Inflammatory macrophage treated with lipopolysaccharide for 1 hour (primary cell): ENCODE data around the gene GALNT12.

Experiments used
- DNase-seq, 2 donors: peaks; one replicate each; pipeline ENCODE4 v3.0.0-alpha.2; 2020 to 2022

GALNT12 gene

DNA sequence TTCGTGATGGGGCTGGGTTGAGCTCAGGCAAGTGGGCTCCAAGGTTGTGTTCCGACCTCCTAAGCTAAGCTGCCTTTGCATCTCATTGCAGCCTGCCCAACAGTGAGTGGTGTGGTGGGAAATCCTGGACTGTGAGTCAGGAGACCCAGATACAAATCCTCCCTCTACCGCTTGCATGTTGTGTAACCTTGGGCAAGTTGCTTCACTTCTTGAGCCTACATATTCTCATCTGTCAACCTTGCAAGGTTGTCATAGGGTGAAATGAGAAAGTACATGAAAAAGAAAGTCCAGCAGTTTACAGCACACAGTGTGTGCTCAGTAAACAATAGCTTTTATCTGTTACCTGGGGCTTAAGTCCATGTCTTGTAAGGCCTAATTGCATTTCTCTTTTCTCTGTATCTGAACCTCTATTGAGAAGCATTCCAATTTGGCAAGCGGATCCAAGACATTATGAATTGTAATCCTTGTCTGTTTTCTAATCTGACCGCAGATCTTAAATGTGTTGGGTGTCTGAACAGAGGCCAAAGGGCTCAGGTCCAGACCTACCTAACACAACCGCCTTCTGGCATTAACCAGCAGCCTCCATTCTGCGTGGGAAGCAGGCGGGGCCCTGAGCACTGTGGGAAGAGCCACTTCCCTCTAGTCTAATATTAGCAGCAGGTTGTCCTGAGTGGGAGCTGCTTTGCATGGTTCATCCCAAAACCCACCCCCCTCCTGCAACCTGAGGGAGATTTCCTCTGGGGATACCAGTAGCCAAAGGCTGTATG is 1.8 kb upstream of the GALNT12 start:
- DNase-seq, result peak; percentile 80 to 93

DNA sequence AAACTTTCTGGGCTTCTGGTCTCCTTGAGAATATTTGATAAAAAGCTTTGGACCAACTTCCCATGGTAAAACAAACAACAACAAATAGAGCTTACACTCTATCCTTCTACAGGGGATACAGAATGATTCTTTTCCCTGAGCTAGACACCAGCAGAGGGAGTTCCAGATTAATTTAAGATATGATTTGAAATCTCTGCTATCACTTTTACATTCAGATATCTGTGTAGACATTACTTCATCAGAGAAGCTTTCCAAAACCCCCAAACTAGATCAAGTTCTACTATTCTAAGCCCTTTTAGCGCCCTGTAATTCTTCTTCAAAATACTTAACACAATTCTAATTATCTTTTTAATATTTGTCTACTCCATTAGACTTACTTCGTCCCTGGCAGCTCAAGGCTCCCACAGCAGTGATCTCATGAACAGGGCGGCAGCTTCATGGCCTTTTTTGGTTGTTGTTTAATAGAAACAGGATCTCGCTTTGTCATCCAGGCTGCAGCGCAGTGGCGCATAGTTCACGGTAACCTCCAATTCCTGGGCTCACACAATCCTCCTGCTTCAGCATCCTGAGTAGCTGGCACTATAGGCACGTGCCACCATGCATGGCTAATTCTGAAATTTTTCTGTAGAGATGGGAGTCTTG is 955 bp upstream of the GALNT12 start:
- peak in 1 of 2 donors; percentile 62 for DNase-seq

DNA sequence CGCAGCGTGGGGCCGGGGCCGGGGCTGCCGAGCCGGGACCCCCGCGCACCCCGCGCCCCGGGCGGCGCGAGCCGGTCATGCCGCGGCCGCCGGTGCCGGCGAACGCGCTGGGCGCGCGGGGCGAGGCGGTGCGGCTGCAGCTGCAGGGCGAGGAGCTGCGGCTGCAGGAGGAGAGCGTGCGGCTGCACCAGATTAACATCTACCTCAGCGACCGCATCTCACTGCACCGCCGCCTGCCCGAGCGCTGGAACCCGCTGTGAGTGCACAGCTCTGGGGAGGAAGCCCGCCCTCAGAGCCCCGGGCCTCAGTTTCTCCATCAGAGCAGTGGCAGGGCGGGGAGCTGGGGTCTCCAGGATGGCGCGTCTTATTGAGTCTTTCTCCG is 335 bp downstream of the GALNT12 start:
- DNase-seq, result no peak

DNA sequence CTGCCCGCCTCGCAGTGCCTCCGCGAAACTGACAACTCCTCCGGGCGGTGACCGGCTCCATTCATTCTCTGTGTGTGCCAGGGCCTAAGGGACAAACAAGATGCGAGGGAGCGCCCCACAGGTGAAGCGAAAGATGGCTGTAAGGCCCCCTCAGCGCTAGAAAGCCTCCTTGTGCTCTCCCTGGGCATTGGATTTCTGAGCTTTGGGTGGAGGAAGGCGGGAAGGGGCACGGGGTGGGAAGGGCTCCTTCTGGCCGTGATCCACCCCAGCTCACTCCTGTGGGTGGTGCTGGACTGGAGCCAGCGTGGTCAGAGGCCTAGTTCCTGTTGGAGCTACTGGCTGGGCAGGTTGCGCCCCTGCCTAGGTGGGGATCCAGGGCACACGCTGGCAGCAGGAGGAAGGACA is 943 bp downstream of the GALNT12 start:
- DNase-seq, result peak; percentile 70 to 75

DNA sequence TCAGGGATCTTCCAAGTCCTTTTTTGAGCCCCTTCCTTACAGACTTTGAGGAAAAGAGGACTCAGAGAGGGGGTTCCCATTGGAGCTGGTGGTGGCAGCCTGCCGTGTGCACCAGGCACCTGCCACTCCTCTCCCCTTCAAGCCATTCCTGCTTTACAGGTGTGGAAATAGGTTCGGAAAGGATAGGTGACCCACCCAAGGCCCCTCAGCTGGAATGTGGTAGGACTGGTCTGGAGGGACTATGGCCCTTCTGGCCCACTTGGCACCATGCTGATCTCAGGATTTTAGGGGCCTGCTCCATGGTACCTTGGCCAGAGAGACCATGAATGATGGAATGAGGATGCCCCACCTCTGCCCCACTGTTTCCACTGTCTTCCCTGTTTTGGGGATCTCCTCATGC is 1.4 kb downstream of the GALNT12 start:
- DNase-seq, result no peak

DNA sequence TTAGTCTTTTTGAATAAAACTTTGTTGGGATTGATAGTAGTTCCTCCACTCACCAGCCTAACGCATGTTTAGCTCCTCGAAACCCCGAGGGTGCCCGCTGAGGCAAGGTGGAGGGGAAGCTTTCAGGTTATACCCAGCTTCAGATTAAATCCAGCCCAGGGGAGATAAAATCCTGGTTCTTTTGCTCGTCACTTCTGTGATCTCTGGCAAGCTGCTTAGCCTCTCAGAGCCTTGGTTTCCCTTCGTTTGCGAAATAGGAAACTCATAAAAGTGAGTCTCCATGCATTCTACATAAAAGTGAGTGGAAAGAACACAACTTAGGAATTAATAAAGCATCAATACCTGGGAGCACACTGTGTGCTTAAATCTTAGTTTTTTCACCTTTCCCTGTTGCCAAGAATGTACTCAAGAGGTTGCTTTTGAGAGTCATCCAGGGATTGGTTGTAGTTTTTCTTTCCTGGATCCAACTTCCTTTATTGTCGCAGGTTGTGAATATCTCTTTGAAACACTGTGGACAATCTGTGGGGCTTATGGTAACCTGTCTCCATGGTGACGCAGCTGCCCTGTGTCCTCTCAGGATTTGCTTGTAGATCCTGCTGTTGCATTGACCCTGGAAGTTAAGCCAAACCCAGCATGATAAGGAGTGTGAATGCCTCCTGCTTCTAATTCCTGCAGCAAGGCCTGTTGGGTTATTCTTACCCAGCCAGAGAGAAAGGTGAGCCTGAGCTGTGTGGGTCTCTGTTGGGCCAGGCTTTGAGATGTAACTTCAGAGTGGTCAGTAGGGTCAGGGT is 2.0 kb downstream of the GALNT12 start:
- DNase-seq, result no peak

DNA sequence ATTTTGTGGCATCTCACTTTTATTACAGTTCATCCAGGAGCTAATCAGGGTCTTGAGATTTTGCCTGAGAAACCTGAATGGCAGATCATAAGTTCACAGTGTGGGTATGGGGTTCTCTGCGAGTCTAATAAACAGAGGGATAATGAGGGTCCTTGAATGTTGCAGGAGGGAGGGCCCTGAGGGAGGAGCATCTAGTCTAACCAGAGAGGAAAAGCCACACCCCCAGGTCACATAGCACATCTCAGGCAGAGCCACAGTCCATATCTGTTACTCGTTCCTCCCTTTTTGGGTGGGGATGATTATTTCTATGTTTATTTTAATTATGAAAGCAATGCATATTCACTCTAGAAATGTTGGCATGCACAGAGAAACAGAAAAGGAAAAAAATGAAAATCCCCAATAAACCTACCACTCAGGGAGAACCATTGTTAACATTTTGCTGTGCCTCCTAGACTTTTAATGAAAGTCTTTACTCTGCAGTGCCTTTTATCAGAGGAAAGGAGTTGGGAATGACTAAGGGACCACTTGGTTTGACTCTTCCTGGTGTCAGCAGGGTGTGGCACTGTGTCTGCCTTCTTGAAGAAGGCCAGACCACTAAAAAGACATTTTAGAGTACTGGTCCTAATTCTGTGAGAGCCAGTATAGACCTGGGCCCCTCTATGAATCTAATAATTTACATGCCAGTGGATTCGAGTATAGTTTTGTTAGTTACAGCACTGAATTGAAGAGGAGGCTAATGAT is 2.8 kb downstream of the GALNT12 start:
- DNase-seq, result no peak

DNA sequence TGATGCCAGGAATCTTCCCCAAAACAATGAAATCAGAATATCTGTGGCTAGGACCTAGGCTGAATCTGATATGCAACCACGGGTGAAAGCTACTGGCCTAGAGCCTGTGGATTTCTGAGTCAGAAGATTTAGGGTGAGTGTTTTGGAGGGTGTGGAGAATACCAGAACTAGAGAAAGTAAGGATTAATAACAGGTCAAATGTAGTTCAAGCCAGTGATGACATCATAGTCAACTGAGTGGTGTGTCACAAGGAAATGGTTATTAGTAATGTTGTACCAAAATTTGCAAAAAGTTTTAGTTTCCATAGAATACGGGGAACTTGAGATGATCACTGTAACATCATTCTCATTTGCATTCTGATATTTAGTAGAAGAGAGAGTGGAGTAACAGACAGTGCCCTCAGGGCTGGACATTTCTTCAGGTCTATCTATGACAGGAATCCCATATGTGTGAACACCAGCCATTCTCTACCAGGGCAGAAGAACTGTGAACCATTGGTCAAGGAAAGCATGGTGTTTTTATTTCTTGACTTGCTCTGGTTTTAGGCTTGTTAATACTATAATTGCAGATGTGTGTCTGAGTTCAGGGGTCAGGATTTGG is 3.7 kb downstream of the GALNT12 start:
- peak; percentile 95 to 98 for DNase-seq

DNA sequence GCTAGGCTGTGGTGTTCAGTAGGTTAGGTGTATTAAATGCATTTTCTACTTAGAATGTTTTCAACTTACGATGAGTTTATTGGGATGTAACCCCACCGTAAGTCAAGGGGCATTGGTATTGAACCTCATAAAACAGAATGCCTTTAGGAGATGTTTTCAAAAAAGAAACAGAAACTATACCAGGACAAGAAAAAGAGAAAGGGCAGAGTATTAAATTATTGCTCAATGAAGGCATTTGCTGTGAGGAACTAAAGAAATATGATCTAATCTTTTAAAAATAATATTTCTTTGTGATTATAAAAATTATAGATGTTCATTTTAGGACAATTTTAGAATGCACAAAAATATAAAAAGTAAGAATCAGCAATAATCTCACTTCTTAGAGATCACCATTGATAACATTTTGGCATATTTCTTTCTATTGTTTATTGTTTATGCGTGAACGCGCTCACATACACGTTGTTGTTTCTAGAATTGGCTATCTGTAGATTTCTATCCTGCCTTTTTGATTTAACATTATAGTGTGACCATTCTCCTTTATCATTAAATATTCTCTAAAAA is 8.0 kb downstream of the GALNT12 start:
- peak; percentile 49 to 64 for DNase-seq

DNA sequence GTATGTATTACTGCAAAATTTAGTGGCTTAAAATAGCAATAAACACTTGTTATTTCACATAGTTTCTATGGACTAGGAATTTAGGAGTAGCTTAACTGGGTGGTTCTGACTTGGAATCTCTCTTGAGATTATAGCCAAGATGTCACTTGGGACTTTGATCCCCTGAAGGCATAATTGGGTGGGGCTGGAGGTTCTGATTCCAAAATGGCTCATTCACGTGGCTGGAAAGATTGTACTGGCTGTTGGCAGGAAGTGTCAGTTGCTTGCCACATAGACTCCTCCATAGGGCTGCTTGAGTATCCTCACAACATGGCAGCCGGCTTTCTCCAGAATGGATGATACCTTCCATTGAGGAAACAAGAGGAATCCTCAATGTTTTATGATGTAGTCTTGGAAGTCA is 11.3 kb downstream of the GALNT12 start:
- DNase-seq, result no peak

DNA sequence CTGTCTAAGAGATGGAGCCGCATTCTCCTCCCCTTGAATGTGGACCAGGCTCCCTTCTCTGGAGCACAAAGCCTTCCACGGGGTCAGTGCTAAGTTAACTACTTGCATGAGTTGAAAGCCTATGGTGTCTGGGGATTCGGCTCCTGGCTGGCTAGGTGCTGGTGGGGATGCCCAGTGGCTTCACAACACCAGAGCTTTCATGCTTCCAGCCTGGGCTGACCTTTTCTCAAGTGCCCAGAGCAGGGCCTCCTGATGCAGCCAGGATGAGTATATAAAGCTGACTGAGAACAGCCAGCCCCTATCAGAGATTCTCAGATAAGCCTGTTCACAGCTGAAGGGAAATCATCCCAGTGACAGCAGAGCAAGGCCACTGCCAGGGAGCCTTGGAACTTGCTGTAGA is 11.8 kb downstream of the GALNT12 start:
- no peak for DNase-seq

DNA sequence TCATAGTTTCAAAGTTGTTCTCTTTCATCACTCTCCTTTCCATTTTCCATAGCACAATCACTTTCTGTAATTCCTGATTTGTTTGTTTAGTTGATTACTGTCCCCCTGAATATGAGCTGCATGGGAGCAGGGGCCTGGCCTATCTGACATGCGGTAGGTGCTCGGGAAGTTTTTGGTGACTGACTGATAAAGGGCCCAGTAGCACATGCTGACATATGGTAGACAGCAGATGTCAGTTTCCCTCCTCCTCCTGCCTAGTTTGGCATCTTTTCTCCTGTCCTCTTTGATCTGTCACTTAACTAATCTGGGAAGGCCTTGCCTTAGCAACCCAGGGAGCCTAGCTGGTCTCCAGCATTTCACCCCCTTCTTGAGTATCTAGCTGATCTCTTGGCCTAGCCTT is 14.4 kb downstream of the GALNT12 start:
- DNase-seq, result no peak

DNA sequence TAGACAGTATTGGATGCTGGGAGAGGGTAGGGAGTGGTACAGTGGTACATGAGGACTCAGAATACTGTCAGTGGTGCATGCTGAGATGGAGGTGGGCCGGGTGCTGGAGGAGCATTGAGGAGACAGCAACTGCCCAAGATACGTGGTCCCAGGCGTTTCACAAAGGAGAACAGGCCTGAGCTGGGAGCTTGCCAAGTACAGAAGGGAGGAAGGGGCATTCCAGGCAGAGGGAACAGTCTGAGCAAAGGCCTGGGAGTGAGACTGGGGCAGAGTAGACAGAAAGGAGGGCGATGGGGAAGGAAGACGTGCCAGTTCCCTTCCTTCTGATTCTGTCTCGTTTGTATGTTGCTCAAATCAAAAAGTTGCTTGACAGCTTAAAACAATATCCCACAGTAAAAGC is 15.2 kb downstream of the GALNT12 start:
- DNase-seq, result no peak

DNA sequence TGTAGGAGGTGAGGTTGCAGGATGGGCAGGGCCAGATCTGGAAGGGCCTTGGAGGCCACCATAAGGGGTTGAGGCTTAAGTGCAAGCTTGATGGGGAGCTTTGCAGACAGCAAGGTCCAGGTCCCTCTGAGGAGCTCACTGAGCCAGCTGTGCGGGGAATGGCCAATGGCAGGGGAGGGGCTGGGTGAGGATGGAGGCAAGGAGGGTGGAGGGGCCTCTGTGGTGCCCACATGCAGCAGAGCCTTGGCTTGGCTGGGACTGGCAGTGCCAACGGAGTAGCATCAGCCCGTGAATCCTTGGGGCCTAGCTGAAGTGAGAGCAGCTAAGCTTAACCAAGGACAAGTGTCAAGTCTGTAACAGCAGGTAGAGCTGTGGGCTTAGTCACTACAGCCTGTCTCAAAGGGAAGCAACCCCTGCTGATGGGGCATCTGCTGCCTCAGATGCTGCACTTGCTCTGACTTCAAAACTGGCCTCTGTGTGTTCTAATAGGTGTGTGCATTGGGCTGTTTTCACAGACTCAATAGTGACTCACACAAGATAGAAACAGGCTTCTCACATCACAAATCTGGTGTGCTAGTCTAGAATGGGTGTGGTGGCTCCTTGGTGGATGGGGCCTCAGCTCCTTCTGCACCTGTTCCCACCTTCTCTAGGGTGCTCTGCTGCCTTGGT is 16.3 kb downstream of the GALNT12 start:
- no peak for DNase-seq

DNA sequence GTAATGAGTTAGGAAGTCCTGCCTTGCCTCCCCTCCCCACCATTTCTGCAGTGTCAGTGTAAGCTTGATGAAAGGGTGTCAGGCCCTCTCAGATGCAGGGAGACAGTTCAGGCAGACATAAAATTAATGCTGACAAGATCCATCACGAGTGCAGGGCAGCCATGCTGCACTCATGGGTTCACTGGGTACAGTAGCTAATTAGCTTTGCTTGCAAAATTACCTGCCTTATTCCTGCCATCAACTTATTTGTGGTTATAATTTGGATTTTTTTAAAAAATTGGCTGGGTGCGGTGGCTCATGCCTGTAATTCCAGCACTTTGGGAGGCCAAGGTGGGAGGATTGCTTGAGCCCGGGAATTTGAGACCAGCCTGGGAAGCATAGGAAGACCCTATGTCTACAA is 17.9 kb downstream of the GALNT12 start:
- DNase-seq, result no peak

DNA sequence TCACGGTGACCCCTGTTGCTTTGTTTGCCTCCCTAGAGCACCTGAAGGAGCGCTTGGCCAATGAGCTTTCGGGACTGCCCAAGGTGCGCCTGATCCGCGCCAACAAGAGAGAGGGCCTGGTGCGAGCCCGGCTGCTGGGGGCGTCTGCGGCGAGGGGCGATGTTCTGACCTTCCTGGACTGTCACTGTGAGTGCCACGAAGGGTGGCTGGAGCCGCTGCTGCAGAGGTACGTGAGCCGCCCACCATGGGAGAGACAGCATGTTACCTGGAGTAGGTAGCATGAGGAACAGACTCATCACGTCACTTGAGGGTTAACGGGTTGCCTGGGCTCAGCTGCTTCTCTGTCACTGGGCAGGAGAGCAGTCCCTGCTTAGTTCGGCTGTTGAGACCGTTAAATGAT is 19.2 kb downstream of the GALNT12 start:
- no peak for DNase-seq

DNA sequence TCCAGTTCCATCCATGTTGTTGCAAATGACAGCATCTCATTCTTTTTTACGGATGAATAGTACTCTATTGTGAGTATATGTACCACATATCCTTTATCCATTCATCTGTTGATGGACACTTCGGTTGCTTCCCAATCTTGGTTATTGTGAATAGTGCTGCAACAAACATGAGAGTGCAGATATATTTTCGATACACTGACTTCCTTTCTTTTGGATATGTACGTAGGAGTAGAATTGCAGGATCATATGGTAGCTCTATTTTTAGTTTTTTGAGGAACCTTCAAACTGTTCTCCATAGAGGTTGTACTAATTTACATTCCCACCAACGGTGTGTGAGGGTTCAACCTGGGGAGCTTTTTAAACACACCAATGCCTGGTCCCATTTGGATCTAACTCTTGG is 22.3 kb downstream of the GALNT12 start:
- peak in 1 of 2 donors; percentile 62 for DNase-seq

DNA sequence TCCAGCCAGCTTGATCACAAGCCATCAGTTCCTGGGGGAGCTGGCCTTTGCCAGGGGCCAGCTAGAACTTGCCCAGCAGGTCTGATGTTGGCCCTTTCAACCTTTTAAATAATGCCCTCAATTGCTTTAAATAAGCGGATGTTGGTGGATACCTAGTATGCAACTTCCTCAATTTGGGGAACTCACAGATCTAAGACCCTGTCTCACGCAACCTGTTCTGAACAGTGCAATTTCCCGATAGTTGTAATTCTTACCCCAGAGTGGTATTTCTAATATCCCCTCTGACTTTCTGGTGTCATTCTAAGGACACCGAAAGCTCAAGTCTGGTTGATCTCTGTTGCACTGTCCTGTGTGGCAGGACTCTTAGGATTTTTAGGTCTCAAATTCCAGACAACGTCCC is 23.1 kb downstream of the GALNT12 start:
- no peak for DNase-seq

DNA sequence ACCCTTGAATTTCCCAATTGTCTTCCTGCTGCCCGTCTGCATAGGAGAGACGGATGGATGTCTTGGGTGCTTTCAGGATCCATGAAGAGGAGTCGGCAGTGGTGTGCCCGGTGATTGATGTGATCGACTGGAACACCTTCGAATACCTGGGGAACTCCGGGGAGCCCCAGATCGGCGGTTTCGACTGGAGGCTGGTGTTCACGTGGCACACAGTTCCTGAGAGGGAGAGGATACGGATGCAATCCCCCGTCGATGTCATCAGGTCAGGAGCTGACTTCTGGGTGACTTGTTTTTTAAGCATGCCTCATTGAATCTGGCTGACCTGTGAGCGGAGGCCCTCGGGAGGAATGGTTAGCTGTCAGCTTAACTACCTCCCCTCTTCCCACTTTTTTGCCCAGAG is 24.2 kb downstream of the GALNT12 start:
- DNase-seq, result no peak

DNA sequence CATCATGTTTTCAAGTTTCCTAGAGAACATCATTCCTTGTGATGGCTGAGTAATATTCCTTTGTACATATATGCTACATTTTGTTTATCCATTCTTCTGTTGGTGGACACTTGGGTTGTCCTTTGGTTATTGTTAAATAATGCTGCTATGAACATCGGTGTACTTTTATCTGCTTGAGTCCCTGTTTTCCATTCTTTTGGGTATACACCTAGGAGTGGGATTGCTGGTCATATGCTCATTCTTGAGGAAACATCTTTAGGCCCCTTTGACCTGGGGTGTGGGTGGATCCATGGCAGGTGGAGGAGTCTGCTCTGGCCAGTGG is 25.3 kb downstream of the GALNT12 start:
- DNase-seq, result no peak

DNA sequence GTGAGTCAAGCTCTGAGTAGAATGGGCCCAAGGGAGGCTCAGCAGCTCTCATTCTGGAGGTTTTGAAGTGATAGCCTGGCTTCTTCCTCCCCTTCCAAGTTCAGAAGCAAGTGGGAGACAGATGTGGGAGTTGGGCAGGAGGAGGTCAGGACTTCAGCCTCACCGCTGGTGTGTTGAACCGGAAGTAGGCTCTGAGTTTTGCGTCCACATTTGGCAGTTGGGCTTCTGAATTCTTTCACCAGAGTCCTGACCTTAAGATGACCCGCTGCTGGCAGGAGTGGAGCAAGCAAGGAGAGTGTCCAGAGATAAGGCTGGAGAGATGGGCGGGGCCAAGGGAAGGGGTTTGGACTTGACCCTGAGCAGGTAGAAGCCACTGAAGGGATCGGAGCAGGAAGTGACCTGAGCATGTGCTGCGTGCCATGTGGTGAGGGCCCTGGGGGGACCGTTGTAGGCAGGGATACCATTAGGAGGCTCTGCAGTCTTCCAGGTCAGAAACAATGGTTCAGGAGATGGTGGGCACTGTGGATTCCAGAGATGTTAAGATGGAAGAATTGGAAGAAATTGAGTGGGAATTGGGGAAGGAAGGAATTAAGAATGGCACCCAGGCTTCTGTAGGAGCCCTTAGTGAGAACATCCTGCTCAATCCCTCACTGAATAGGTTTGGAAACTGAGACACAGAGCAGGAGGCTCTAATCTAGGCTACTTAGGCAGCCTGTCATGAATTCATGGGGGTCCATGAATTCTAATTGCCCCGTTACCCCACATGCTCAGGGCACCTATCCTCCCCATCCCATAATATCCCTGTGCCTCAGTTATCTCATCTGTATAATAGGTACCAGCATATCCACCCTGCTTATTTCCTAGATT is 25.9 kb downstream of the GALNT12 start:
- DNase-seq, result no peak
